Keratinocyte (primary cell): ENCODE data around the gene RAP1GAP2. TPM values are rescaled to one million over a fixed set of nuclear protein-coding genes. Genes with fewer than 3 reads are reported as not detected.

Experiments
- DNase-seq: peaks from one replicate; pipeline ENCODE4 v3.0.0-alpha.2; 2011; ENCODE audit warnings: low read depth, missing footprints, low spot score
- FAIRE-seq: peaks from 2 replicates; lab custom pipeline; 2011; peaks lifted over from hg19 to GRCh38; lab: Jason Lieb, UNC
- H2AFZ ChIP-seq: 2 replicates; pipeline ENCODE4 v1.6.0; 2012; ENCODE audit warnings: low read length, control low read depth, inconsistent platforms; ENCODE audit not compliant: control insufficient read depth
- H3K27ac ChIP-seq: 2 replicates; pipeline ENCODE4 v1.5.1; 2011; ENCODE audit warnings: low read length; ENCODE audit not compliant: control insufficient read depth, insufficient read depth
- H3K27me3 ChIP-seq: 3 replicates; pipeline ENCODE4 v1.6.0; 2011; ENCODE audit warnings: low read length; ENCODE audit not compliant: control insufficient read depth, insufficient read depth; ENCODE audit errors: extremely low read depth
- H3K36me3 ChIP-seq, 2 experiments: 2 replicates in 1 of 2; 3 replicates in 1 of 2; pipeline ENCODE4 v1.5.1; 2011; ENCODE audit warnings: low read length in 2 of 2, mild to moderate bottlenecking in 1 of 2; ENCODE audit not compliant: control insufficient read depth in 2 of 2, insufficient read depth in 2 of 2; ENCODE audit errors: extremely low read depth in 1 of 2
- H3K4me1 ChIP-seq: 3 replicates; pipeline ENCODE4 v1.5.1; 2011; ENCODE audit warnings: low read length; ENCODE audit not compliant: control insufficient read depth, insufficient read depth; ENCODE audit errors: extremely low read depth
- H3K4me2 ChIP-seq: 3 replicates; pipeline ENCODE4 v1.6.0; 2011; ENCODE audit warnings: low read depth, low read length; ENCODE audit not compliant: control insufficient read depth, insufficient read depth; ENCODE audit errors: extremely low read depth
- H3K4me3 ChIP-seq, 3 experiments: fragments of 200-600 bp in 1 of 3; sonication (generic) in 1 of 3; 2 replicates in 2 of 3; 3 replicates in 1 of 3; pipeline ENCODE4 v1.5.1; 2011 to 2016; ENCODE audit warnings: low read length in 3 of 3, mild to moderate bottlenecking in 3 of 3, control low read depth in 2 of 3, inconsistent platforms in 1 of 3, low read depth in 1 of 3, mixed read lengths in 1 of 3, mixed run types in 1 of 3, moderate library complexity in 1 of 3; ENCODE audit not compliant: control insufficient read depth in 2 of 3, insufficient read depth in 2 of 3; ENCODE audit errors: extremely low read depth in 1 of 3
- H3K79me2 ChIP-seq: 2 replicates; pipeline ENCODE4 v1.6.0; 2012; ENCODE audit warnings: low read length; ENCODE audit not compliant: control insufficient read depth, insufficient read depth
- H3K9ac ChIP-seq: 3 replicates; pipeline ENCODE4 v1.6.0; 2011; ENCODE audit warnings: low read length; ENCODE audit not compliant: control insufficient read depth, insufficient read depth; ENCODE audit errors: extremely low read depth
- H3K9me1 ChIP-seq: 3 replicates; pipeline ENCODE4 v1.6.0; 2011; ENCODE audit warnings: low read length; ENCODE audit not compliant: control insufficient read depth, insufficient read depth; ENCODE audit errors: extremely low read depth
- H3K9me3 ChIP-seq: 2 replicates; pipeline ENCODE4 v1.5.1; 2012; ENCODE audit warnings: low read depth, low read length; ENCODE audit not compliant: control insufficient read depth
- H4K20me1 ChIP-seq: 3 replicates; pipeline ENCODE4 v1.6.0; 2011; ENCODE audit warnings: low read length; ENCODE audit not compliant: control insufficient read depth, insufficient read depth; ENCODE audit errors: extremely low read depth
- CTCF ChIP-seq, 3 experiments: IDR thresholded peaks in 1 of 3; conservative IDR thresholded peaks in 1 of 3; optimal IDR thresholded peaks in 1 of 3; 2 replicates in 2 of 3; 3 replicates in 1 of 3; pipeline versions ENCODE3 to v1.5.1; 2011; ENCODE audit warnings: low read length in 3 of 3, mild to moderate bottlenecking in 3 of 3, moderate library complexity in 2 of 3, control low read depth in 1 of 3, inconsistent platforms in 1 of 3; ENCODE audit not compliant: insufficient read depth in 2 of 3; ENCODE audit errors: extremely low read depth in 1 of 3
- EZH2 ChIP-seq: IDR thresholded peaks from one replicate; pipeline ENCODE4 v1.6.1; 2012; ENCODE audit warnings: inconsistent platforms, mild to moderate bottlenecking, low read length, moderate library complexity
- dilution Hi-C: fragments of 300-500 bp; cut with MboI; formaldehyde crosslinking; loops from one replicate; pipeline ENCODE4 v1.7.0; 2020; ENCODE audit warnings: low sequenced_read_pairs; ENCODE audit not compliant: extremely low pct_ligation_motif_present
- polyA minus RNA-seq, 3 experiments: library from RNA; depleted of rRNA, polyadenylated mRNA; stranded (reverse); fragments of >200 nt; gene quantifications; 1 replicate in 1 of 3; 2 replicates in 1 of 3; 3 replicates in 1 of 3; pipeline ENCODE4 v1.2.3, GENCODE V29; 2011
- polyA plus RNA-seq, 5 experiments: library from polyadenylated mRNA; depleted of rRNA in 3 of 5; stranded (reverse) in 3 of 5; stranded (forward) in 1 of 5; unstranded in 1 of 5; fragments of >200 nt; gene quantifications; 1 replicate in 1 of 5; 2 replicates in 3 of 5; 3 replicates in 1 of 5; pipeline versions ENCODE4 v1.2.1 to v1.2.3, GENCODE V29; 2011 to 2012; ENCODE audit warnings: missing spikeins in 2 of 5, low read depth in 1 of 5, low replicate concordance in 1 of 5

The RAP1GAP2 gene
- 11.0 to 15.9 TPM (median 13.6 TPM) in 3 replicates for polyA plus RNA-seq
- 5.2 TPM for polyA plus RNA-seq (2011; ENCODE audit: low read depth)
- 11.0 and 12.0 TPM in 2 replicates for polyA plus RNA-seq (2011; cell fraction: cytosol; rRNA removed)
- 36.6 and 40.7 TPM in 2 replicates for polyA plus RNA-seq (2011; cell fraction: nucleus; rRNA removed)
- 13.0 and 15.2 TPM in 2 replicates for polyA plus RNA-seq (2012; ENCODE audit: low replicate concordance)
- 14.5 to 38.0 TPM (median 18.8 TPM) in 3 replicates for polyA minus RNA-seq
- polyA minus RNA-seq (2011; cell fraction: cytosol; rRNA and poly(A)+ RNA removed), result 15.3 TPM
- polyA minus RNA-seq (2011; cell fraction: nucleus; rRNA and poly(A)+ RNA removed), result 12.0 and 20.0 TPM in 2 replicates

- no peaks in the 10 kb centered on the region for H3K4me1 ChIP-seq
- H3K4me2 ChIP-seq, result no peak within 1 kb of the TSS
- no peaks in the 10 kb centered on the region for H3K36me3 ChIP-seq
- H3K4me3 ChIP-seq, result no peak within 1 kb of the TSS
- FAIRE-seq (no peak), DNase-seq (no peak)
- no peaks in the 10 kb centered on the region for H3K9me3 ChIP-seq
- H3K27me3 ChIP-seq, result peaks cover 32% of the 10 kb centered on the region
- no peak within 1 kb of the TSS for H3K9ac ChIP-seq
- no peaks in the 10 kb centered on the region for H4K20me1 ChIP-seq
- no peak within 1 kb of the TSS for H3K27ac ChIP-seq
- TF ChIP-seq CTCF (optimal IDR thresholded peaks at IDR 0.05 in 1 of 3, IDR thresholded peaks at IDR 0.05 in 1 of 3, conservative IDR thresholded peaks at IDR 0.05 in 1 of 3; ENCODE audit: extremely low read depth in 1 of 3, insufficient read depth in 2 of 3, low read length in 3 of 3) (no peak), EZH2 (no peak)
- H3K9me1 ChIP-seq, result no peaks in the 10 kb centered on the region
- no peak within 1 kb of the TSS for H2AFZ ChIP-seq
- no peaks in the 10 kb centered on the region for H3K79me2 ChIP-seq
- dilution Hi-C loops, result no loop called here
These were observed at the start of gene RAP1GAP2 for GRCh38 chr17:2796164-2797125. TSS of gene RAP1GAP2 (plus strand) at chr17:2796438. CDS start at chr17:2796528, 90 bp downstream.

- FAIRE-seq (no peak), DNase-seq (no peak)
- Histone ChIP-seq H3K9me3 (no peaks in the 10 kb centered on the region), H3K27me3 (peaks cover 30% of the 10 kb centered on the region), H3K4me1 (no peaks in the 10 kb centered on the region), H3K4me3 (no peak within 1 kb of the TSS), H3K36me3 (no peaks in the 10 kb centered on the region), H2AFZ (no peak within 1 kb of the TSS), H3K27ac (no peak within 1 kb of the TSS), H3K4me2 (no peak within 1 kb of the TSS), H4K20me1 (peaks cover 2% of the 10 kb centered on the region), H3K79me2 (no peaks in the 10 kb centered on the region), H3K9ac (no peak within 1 kb of the TSS), H3K9me1 (no peaks in the 10 kb centered on the region)
- dilution Hi-C loops, result no loop called here
- TF ChIP-seq EZH2 (no peak), CTCF (optimal IDR thresholded peaks at IDR 0.05 in 1 of 3, IDR thresholded peaks at IDR 0.05 in 1 of 3, conservative IDR thresholded peaks at IDR 0.05 in 1 of 3; ENCODE audit: extremely low read depth in 1 of 3, insufficient read depth in 2 of 3, low read length in 3 of 3) (no peak)
These were observed 47.0 kb upstream of the RAP1GAP2 start, which contains the start of gene CCDC92B for GRCh38 chr17:2749058-2749783. TSS of gene CCDC92B (minus strand) at chr17:2749652. CDS start at chr17:2735145, 14,507 bp downstream.
